Spinal cord (tissue), 10 donors: Measurements from ENCODE around the gene SUPT4H1. TPM values are rescaled to one million over a fixed set of nuclear protein-coding genes. Genes with fewer than 3 reads are reported as not detected.

Experiments used
- DNase-seq, 6 donors: peaks; one replicate each; pipeline versions ENCODE4 v3.0.0 to v3.0.0-alpha.2; 2013 to 2015; ENCODE audit warnings: low spot score in 6 of 6, low read depth in 4 of 6
- H3K27ac ChIP-seq: one replicate; pipeline ENCODE4 v1.5.1; 2013; ENCODE audit warnings: low read depth, low read length, control low read depth
- H3K27me3 ChIP-seq: one replicate; pipeline ENCODE4 v1.6.1; 2013; ENCODE audit warnings: low read length; ENCODE audit not compliant: control insufficient read depth, insufficient read depth
- H3K36me3 ChIP-seq: one replicate; pipeline ENCODE4 v1.6.1; 2013; ENCODE audit warnings: low read length; ENCODE audit not compliant: control insufficient read depth, insufficient read depth
- H3K4me1 ChIP-seq: one replicate; pipeline ENCODE4 v1.6.1; 2013; ENCODE audit warnings: low read length; ENCODE audit not compliant: control insufficient read depth, insufficient read depth
- H3K4me3 ChIP-seq: one replicate; pipeline ENCODE4 v1.5.1; 2013; ENCODE audit warnings: low read depth, low read length, control low read depth
- H3K9me3 ChIP-seq: one replicate; pipeline ENCODE4 v1.6.1; 2013; ENCODE audit warnings: low read length; ENCODE audit not compliant: control insufficient read depth, insufficient read depth
- WGBS: methylation state at CpG from one replicate; pipeline ENCODE4 v1.1.5; 2013; ENCODE audit warnings: missing lambda C conversion rate; ENCODE audit not compliant: insufficient coverage; 5-methylcytosine and 5-hydroxymethylcytosine counted together
- polyA plus RNA-seq, 2 donors: library from polyadenylated mRNA; unstranded; fragments of 120-200 nt; gene quantifications; one replicate each; pipeline ENCODE4 v1.2.1, GENCODE V29; 2013; ENCODE audit not compliant: insufficient read length in 2 of 2
- small RNA-seq: library from RNA; depleted of rRNA; stranded (forward); fragments of <200 nt; gene quantifications from one replicate; pipeline ENCODE3, GENCODE V24; 2014; ENCODE audit warnings: low replicate concordance
- total RNA-seq, 2 donors: library from RNA; depleted of rRNA in 1 of 2; stranded (reverse); fragments of 120-200 nt in 1 of 2; fragments of >200 nt in 1 of 2; gene quantifications; one replicate each; pipeline versions ENCODE4 v1.2.3 to v1.2.4, GENCODE V29; 2013 to 2014
- donor health status: healthy.

The SUPT4H1 gene
- total and polyA plus RNA-seq, 4 donors = 48.4 to 97.8 (median 87.5) TPM

- Histone ChIP-seq H3K27ac (no peak overlapping the region), H3K9me3 (no peaks in the 10 kb centered on the region), H3K36me3 (peaks cover 55% of the 10 kb centered on the region), H3K4me1 (peaks cover 15% of the 10 kb centered on the region), H3K4me3 (no peak overlapping the region), H3K27me3 (no peaks in the 10 kb centered on the region)
- WGBS = 94% methylated on average over 6 of the region's 9 CpGs
- DNase-seq = no peak
Measured at GRCh38 chr17:58302171-58302918, 49.7 kb downstream of the SUPT4H1 start.

GRCh38 chr17:58301504-58302150 lies 50.4 kb downstream of the SUPT4H1 start:
- Histone ChIP-seq H3K36me3 (peaks cover 48% of the 10 kb centered on the region), H3K4me3 (no peak overlapping the region), H3K9me3 (no peaks in the 10 kb centered on the region), H3K4me1 (peaks cover 15% of the 10 kb centered on the region), H3K27ac (no peak overlapping the region), H3K27me3 (no peaks in the 10 kb centered on the region)
- no peak for DNase-seq
- WGBS = 81% methylated on average over 10 of the region's 16 CpGs

GRCh38 chr17:58300336-58300735 lies 51.7 kb downstream of the SUPT4H1 start:
- 85% methylated on average over 5 of the region's 6 CpGs for WGBS
- Histone ChIP-seq H3K27ac (no peak overlapping the region), H3K27me3 (no peaks in the 10 kb centered on the region), H3K9me3 (no peaks in the 10 kb centered on the region), H3K36me3 (peaks cover 35% of the 10 kb centered on the region), H3K4me3 (no peak overlapping the region), H3K4me1 (peaks cover 15% of the 10 kb centered on the region)
- DNase-seq = no peak

Small RNA genes lying within 50 kb of the gene (small RNA-seq; reads per million reads assigned to genes)
- not detected for gene MIR4736

Other genes with a start within 250 kb of the SUPT4H1 start
- under 1 TPM; 0.06 to 0.20 TPM for gene OR4D1, start 203.8 kb downstream of the SUPT4H1 start, total RNA-seq
- under 1 TPM; 0.17 to 0.18 TPM for gene OR4D1, start 203.8 kb downstream of the SUPT4H1 start, polyA plus RNA-seq
- not detected for gene OR4D2, start 185.2 kb downstream of the SUPT4H1 start, total RNA-seq
- gene OR4D2, start 185.2 kb downstream of the SUPT4H1 start, polyA plus RNA-seq = not detected
- 1 to 10 TPM in 1 of 2 donors, under 1 TPM in 1; 0.11 to 1.2 TPM for gene EPX, start 159.5 kb downstream of the SUPT4H1 start, total RNA-seq
- under 1 TPM; 0.52 to 0.75 TPM for gene EPX, start 159.5 kb downstream of the SUPT4H1 start, polyA plus RNA-seq
- 10 to 100 TPM; 15.8 to 23.7 TPM for gene MKS1, start 132.9 kb downstream of the SUPT4H1 start, total RNA-seq
- 10 to 100 TPM; 26.7 to 29.0 TPM for gene MKS1, start 132.9 kb downstream of the SUPT4H1 start, polyA plus RNA-seq
- gene LPO, start 113.6 kb downstream of the SUPT4H1 start, total RNA-seq = under 1 TPM; 0.17 to 0.20 TPM
- gene LPO, start 113.6 kb downstream of the SUPT4H1 start, polyA plus RNA-seq = under 1 TPM; 0.81 to 0.83 TPM
- 10 to 100 TPM in 1 of 2 donors, 1 to 10 TPM in 1; 6.0 to 71.2 TPM for gene MPO, start 71.3 kb downstream of the SUPT4H1 start, total RNA-seq
- 1 to 10 TPM; 1.9 to 3.5 TPM for gene MPO, start 71.3 kb downstream of the SUPT4H1 start, polyA plus RNA-seq
- gene TSPOAP1, start 23.4 kb downstream of the SUPT4H1 start, total RNA-seq = 10 to 100 TPM; 22.6 to 34.0 TPM
- 100 to 1,000 TPM; 105 to 123 TPM for gene TSPOAP1, start 23.4 kb downstream of the SUPT4H1 start, polyA plus RNA-seq
- gene RNF43, start 65.3 kb upstream of the SUPT4H1 start, total RNA-seq = 1 to 10 TPM; 3.2 to 8.8 TPM
- gene RNF43, start 65.3 kb upstream of the SUPT4H1 start, polyA plus RNA-seq = 1 to 10 TPM in 1 of 2 donors, under 1 TPM in 1; 0.92 to 2.6 TPM
- under 1 TPM; 0.28 to 0.50 TPM for gene HSF5, start 136.2 kb upstream of the SUPT4H1 start, total RNA-seq
- under 1 TPM; 0.10 to 0.20 TPM for gene HSF5, start 136.2 kb upstream of the SUPT4H1 start, polyA plus RNA-seq
- gene MTMR4, start 162.4 kb upstream of the SUPT4H1 start, total RNA-seq = 10 to 100 TPM; 54.2 to 76.1 TPM
- 10 to 100 TPM; 67.6 to 72.4 TPM for gene MTMR4, start 162.4 kb upstream of the SUPT4H1 start, polyA plus RNA-seq